ENCODE results near the gene RAC2.
"Not testable (repeated sequence)": the region's sequence is repeated elsewhere in the genome, so short reads cannot be mapped to it uniquely, and the experiment has no call there.

The RAC2 gene

DNA sequence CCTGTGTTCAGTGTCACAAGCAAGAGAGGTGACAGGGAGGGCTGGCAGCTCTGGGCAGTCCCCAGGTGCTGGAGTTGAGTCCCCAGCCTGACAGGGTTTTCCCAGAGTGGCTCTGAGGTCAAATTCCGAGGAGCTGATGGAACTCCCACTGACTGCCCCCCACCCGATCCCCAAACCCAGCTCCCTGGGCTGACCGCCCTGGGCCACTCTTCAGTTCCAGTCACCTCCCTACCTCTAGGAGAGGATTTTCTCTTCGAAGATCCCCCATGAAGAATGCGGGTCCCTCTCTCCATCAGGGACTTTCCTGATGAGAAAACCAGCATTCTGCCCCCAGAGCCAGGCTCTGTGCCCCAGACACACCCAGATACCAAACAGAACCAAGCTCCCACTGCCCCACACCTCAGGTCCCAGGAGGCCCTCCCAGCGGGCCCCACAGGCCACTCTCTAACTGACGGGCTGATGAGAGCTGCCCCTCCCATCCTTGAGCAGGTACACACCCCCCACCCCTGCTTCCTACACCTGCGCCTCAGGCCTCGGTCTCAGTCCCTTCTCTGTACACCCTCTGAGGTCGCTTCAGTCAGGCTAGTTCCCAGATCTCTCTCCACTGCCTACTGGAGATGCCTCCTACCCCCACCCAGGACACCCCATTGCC, 12.1 kb upstream of the RAC2 start:
- DNase-seq (ENCODE audit: low read depth in 1 of 2, low spot score in 1 of 2): no peak

DNA sequence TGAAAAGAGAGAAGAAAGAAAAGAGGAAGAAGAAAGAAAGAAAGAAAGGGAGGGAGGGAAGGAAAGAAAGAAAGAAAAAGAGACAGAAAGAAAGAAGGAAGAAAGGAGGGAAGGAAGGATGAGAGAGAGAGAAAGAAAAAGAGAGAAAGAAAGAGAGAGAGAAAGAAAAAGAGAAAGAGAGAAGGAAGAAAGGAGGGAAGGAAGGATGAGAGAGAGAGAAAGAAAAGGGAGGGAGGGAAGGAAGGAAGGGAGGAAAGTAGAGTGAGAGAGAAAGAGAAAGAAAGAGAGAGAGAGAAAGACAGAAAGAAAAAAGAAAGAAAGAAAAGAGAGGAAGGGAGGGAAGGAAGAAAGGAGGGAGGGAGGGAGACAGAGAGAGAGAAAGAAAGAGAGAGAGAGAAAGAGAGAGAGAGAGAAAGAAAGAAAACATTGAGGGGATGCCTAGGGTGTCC, 11.5 kb upstream of the RAC2 start:
- DNase-seq (ENCODE audit: low read depth in 1 of 2, low spot score in 1 of 2): no peak

DNA sequence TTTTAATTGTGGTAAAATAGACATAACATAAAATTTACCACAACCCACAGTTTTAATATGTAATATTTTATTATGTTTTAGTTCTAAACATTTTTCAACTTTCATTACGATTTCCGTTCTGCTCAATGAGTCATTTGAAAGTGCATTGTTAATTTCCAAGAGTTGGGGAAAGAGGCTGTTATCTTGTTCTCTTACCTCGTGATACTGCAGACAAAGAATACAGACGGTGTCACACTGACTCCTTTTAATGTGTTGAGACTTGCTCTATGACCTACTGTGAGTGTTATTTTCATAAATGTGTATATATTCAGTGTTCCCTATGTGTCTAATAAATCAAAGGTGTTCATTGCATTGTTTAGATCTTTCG, 10.8 kb upstream of the RAC2 start:
- no peak for DNase-seq (ENCODE audit: low read depth in 1 of 2, low spot score in 1 of 2)

DNA sequence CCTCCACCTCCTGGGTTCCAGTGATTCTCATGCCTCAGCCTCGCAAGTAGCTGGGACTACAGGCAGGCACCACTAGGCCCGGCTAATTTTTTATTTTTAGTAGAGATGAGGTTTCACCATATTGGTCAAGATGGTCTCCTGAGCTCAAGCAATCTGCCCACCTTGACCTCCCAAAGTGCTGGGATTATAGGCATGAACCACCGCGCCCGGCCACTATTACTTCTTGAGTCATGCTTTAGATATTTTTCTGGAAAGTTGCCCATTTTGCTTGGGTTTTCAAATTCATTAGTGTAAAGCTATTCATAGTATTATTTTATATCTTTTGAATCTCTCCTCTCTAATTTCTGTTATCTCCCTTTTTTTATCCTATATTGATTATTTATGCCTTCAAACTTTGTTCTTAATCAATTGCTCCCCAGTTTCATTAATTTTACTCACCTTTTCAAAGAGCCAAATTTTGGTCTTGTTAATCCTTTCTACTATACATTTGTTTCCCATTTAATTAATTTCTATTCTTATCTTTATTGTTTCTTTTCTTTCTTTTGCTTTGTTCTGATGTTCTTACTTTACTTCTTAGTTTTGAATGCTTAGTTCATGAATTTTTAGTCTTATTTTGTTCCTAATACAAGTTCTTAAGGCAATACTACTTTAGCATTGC, 10.3 kb upstream of the RAC2 start:
- DNase-seq (ENCODE audit: low read depth in 1 of 2, low spot score in 1 of 2): no peak

GRCh38 chr22:37253126-37253660, 9.1 kb upstream of the RAC2 start:
- DNase-seq (ENCODE audit: low read depth in 1 of 2, low spot score in 1 of 2): no peak

- not testable (repeated sequence) for DNase-seq (ENCODE audit: low read depth in 1 of 2, low spot score in 1 of 2)
Measured at GRCh38 chr22:37251836-37252235, 7.8 kb upstream of the RAC2 start.

DNA sequence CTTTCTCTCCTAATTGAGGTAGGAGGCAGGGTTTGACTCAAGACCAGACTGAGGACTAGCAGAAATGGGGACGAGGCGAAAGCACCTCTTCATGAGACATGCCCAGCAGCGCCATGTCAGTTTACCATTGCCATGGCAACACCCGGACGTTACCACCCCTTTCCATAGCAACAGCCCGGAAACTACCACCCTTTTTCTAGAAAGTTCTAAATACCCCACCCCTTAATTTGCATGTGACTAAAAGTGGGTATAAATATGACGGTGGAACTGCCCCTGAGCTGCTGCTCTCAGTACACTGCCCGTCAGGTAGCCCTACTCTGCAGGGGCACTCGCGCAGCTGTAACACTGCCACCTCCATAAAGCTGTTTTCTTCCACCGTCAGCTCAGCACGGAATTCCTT, 5.9 kb upstream of the RAC2 start:
- DNase-seq (ENCODE audit: low read depth in 1 of 2, low spot score in 1 of 2): no peak

- no peak for DNase-seq (ENCODE audit: low read depth in 1 of 2, low spot score in 1 of 2)
Measured at GRCh38 chr22:37248251-37248650, 4.2 kb upstream of the RAC2 start.

DNA sequence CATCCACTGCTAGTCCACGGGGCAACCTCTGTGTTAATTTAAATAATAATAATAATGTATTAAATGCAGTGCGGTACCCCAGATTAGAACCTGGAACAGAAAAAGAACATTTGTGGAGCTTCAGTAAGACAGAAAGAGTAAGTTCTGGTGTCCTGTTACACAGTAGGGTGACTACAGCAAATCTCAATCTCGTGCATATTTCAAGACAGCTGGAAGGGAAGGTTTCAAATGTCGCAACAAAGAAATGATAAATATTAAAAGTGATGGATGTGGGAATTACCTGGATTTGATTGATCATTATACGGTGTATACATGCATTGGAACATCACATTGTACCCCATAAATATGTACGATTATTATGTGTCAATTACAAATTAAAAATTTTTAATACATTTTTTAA, 1.7 kb upstream of the RAC2 start:
- DNase-seq (ENCODE audit: low read depth in 1 of 2, low spot score in 1 of 2): no peak

GRCh38 chr22:37244922-37245722, 1.1 kb upstream of the RAC2 start:
- DNase-seq (ENCODE audit: low read depth in 1 of 2, low spot score in 1 of 2): no peak

- DNase-seq (ENCODE audit: low read depth in 1 of 2, low spot score in 1 of 2): no peak
Measured at GRCh38 chr22:37243402-37244113, 511 bp downstream of the RAC2 start.

DNA sequence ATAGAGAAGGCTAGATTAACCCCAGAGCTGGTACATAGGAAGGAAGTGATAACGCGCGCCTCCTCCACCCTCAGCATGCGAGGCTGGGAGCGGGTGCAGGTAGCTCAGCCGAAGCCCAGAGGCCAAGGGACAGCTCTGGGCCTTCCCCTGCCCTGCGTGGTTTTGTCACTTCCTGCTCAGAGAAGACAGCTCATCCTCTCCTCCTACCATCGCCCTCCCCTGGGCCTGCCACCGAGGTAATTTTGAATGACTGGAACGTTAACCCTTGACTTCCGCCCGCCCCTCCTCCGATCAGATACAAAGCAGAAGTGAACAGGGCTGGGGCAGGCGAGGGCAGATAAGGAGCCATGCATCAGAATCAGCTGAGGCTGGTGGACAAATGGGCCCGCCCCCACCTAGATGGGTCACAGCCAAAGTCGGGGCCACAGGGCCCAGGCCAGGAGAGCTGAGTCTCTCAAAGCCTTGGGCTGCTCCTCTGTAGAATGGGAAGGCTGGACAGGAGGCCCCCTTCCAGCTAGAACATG, 1.6 kb downstream of the RAC2 start:
- peak; percentile 76 to 91 for DNase-seq (ENCODE audit: low read depth in 1 of 2, low spot score in 1 of 2)

GRCh38 chr22:37241351-37242142, 2.5 kb downstream of the RAC2 start:
- no peak for DNase-seq (ENCODE audit: low read depth in 1 of 2, low spot score in 1 of 2)

DNA sequence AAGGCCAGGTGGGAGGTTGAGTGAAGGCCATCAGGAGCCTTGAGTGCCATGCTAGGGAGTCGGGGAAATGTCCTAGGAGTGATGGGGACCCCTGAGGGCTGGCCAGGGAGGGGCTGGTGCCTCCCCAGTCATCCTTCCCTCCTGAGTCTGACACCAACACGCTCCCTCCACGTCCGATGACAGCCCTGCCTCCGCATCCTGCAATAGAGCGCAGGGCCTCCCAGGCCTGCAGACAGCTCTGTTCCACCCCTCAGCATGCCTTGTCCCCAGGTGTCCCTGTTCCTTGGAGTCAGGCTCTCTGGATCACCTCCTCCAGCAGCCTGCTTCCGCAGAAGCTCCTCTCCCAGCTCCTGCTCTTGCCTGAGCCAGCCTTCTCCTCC, 3.1 kb downstream of the RAC2 start:
- DNase-seq (ENCODE audit: low read depth in 1 of 2, low spot score in 1 of 2): no peak

DNA sequence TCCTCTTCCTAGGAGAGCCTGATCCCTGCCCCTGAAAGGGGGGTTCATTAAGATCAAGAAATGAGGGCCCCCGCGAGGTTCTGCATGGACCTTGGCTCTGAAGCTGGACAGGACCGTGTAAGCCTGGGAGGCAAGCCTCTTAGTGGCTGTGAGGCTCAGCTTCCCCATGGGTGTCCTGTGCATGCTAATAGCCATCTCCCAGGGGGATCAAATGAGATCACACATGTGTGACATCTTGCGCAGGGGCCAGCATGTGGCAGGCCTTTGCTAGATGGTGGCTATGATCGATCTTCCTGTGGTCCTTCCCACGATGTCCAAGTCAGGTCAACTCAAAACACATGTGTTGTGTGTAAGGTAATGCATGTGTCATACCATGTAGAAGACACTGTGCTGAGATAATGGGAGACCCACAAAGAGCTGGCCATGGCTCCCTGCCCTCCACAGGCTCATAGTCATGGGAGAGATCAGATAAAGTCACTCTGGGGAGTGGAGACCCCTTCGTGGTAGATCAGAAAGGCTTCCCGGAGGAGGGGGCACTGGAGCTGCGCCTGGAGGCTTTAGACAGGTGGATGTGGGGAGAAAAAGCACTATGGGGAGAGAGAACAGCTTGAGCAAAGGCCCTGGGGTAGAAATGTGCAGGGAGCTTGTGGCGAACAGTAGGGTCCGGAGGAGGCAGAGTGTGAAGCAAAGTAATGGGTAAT, 3.7 kb downstream of the RAC2 start:
- no peak for DNase-seq (ENCODE audit: low read depth in 1 of 2, low spot score in 1 of 2)

DNA sequence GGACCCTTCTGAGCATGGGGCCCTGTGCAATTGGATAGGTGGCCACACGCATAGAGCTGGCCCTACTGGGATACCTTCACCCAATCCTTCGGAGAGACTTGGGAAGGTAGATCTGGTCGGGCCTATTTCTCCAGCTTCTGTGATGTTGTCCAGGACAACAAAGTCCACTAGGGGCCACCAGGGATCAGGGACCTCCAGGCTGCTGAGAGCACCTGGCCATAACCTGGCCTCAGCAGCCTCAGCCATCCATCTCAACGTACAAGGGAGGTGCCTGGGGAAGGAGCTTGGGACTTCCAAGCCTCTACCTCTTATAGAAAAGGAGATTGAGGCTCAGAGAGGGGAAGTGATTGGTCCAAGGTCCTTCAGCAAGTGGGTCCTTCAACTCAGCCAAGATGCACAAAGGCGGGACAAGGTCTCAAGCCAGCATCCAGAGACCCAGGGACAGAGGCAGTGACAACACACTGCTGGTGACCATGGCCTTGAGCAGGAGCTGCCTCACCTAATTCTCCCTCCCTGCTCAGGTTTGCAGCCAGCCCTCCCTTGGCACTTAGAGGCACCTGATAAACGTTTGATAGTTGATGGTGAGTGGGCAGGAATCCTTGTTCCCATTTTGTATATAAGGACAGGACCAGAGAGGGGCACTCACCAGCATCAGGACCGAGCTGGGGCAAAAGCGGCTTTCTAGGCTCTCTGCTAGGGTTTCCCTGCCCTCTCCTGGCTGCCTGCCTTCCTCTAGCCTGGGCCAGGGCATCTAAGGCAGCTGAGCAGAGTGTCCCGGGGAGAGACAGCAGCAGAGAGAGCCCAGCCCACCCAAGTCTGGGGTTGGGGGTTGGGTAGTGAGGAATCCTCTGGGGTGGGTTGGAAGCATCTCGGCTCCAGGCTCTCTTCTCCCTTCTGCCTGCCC, 4.5 kb downstream of the RAC2 start:
- no peak for DNase-seq (ENCODE audit: low read depth in 1 of 2, low spot score in 1 of 2)

- no peak for DNase-seq (ENCODE audit: low read depth in 1 of 2, low spot score in 1 of 2)
Measured at GRCh38 chr22:37237371-37238268, 6.4 kb downstream of the RAC2 start.

Measured in activated CD4-positive, alpha-beta T cell treated with anti-CD3 and anti-CD28 coated beads, Interleukin-2, amount 50 U/mL, for 24 hours (primary cell).